Heart left ventricle (tissue), 16 donors: ENCODE data around the gene ITPR3. TPM values are rescaled to one million over a fixed set of nuclear protein-coding genes. Genes with fewer than 3 reads are reported as not detected.

Experiments
- ATAC-seq, 4 donors: fragments of 200-7000 bp; cut with Tn5 transposase; one replicate each; pipeline ENCODE4 v1.9.1; 2020 to 2022; ENCODE audit warnings: moderate library complexity in 4 of 4, mild to moderate bottlenecking in 3 of 4, moderate number of reproducible peaks in 1 of 4
- DNase-seq, 5 donors: peaks; one replicate each; pipeline ENCODE4 v3.0.0-alpha.2; 2020
- H3K27ac ChIP-seq, 12 donors: fragments of 200-600 bp; sonication (generic) in 4 of 12; one replicate each; pipeline versions ENCODE4 v1.5.0 to v1.8.0; 2016 to 2022; ENCODE audit warnings: mild to moderate bottlenecking in 2 of 12
- H3K27me3 ChIP-seq, 9 donors: fragments of 200-600 bp; sonication (generic) in 2 of 9; one replicate each; pipeline versions ENCODE4 v1.5.1 to v1.8.0; 2016 to 2022; ENCODE audit warnings: mild to moderate bottlenecking in 3 of 9
- H3K36me3 ChIP-seq, 9 donors: fragments of 200-600 bp; sonication (generic) in 2 of 9; one replicate each; pipeline versions ENCODE4 v1.5.0 to v1.8.0; 2018 to 2022; ENCODE audit warnings: mild to moderate bottlenecking in 2 of 9
- H3K4me1 ChIP-seq, 12 donors: fragments of 200-600 bp; sonication (generic) in 4 of 12; one replicate each; pipeline versions ENCODE4 v1.5.0 to v1.8.0; 2016 to 2022; ENCODE audit warnings: mild to moderate bottlenecking in 3 of 12
- H3K4me3 ChIP-seq, 12 donors: fragments of 200-600 bp; sonication (generic) in 4 of 12; one replicate each; pipeline versions ENCODE4 v1.5.0 to v1.8.0; 2017 to 2022; ENCODE audit warnings: mild to moderate bottlenecking in 9 of 12, moderate library complexity in 4 of 12
- H3K9me3 ChIP-seq, 12 donors: fragments of 200-600 bp; sonication (generic) in 4 of 12; one replicate each; pipeline versions ENCODE4 v1.5.0 to v1.8.0; 2016 to 2022; ENCODE audit warnings: mild to moderate bottlenecking in 1 of 12
- POLR2A ChIP-seq, 2 donors: fragments of 450-650 bp; IDR thresholded peaks; one replicate each; pipeline ENCODE4 v1.6.1; 2017; ENCODE audit warnings: antibody characterized with exemption in 2 of 2, mild to moderate bottlenecking in 2 of 2, moderate library complexity in 2 of 2
- WGBS, 4 donors: extraction: QIAGEN DNeasy Blood & Tissue Kit in 2 of 4; methylation state at CpG; one replicate each; pipeline versions ENCODE4 v1.1.5 to v1.1.7; 2013 to 2018; 5-methylcytosine and 5-hydroxymethylcytosine counted together
- intact Hi-C, 10 donors: fragments of 100-400 bp; cut with DNase I; formaldehyde crosslinking; loops; one replicate each; pipeline versions ENCODE4 v1.11.1 to v1.14.2; 2022
- polyA plus RNA-seq, 2 donors: library from polyadenylated mRNA; stranded (reverse); fragments of 200-250 nt; gene quantifications; one replicate each; pipeline ENCODE4 v1.2.3, GENCODE V29; 2013
- total RNA-seq, 9 donors: library from RNA; depleted of rRNA in 2 of 9; stranded (reverse); fragments of >200 nt in 2 of 9; fragmentation: NEBNext Ultra II Directional in 3 of 9; extraction: Animal tissue kit (Norgen Biotek cat#: 25700) in 3 of 9; gene quantifications; one replicate each; pipeline versions ENCODE4 v1.1.0 to v1.2.4, GENCODE V29; 2016 to 2023
- TF ChIP-seq, protein P1 (sequence below), 12 donors: fragments of 200-600 bp; sonication (generic) in 4 of 12; IDR thresholded peaks; one replicate each; pipeline versions ENCODE4 v1.5.0 to v1.8.0; 2018 to 2022; ENCODE audit warnings: antibody characterized with exemption in 12 of 12, mild to moderate bottlenecking in 5 of 12
- donor health status: ischemic (EF 13 %, LVEDD 7.1; RV severe dilation, severe dysfunction).
- donor health status: healthy with polysubstance abuse.
- donor health status: DM: no; HTN: yes; CAD: no.
- donor health status: DM: no; HTN: no; CAD: no.
- donor health status: ischemic (EF 25% LVEDD 6.9; RV normal size, moderate dysfunction).
- donor health status: ischemic (EF 25% LVEDD 5.7; RV mildly dilated, moderate dysfunction).
- donor health status: healthy.
- donor health status: DM: yes; HTN: yes; CAD: no.
- donor health status: ischemic (EF 35%, LVEDD 5.7; RV mildly dilated, moderate dysfunction).
- donor health status: nonischemic (EF 11% LVEDD 7.7; RV severe dilation, severe dysfunction).
- donor health status: DM: yes; HTN: yes; CAD: no.
- donor health status: PGD.
- donor health status: ischemic (EF 29% LVEDD 5.4; RV normal size, mild dysfunction).
- donor health status: nonischemic (EF 23%, LVEDD 6.1; RV moderate dilation, normal function).

Gene ITPR3
- total and polyA plus RNA-seq, 11 donors, result 4.8 to 33.5 (median 7.8) TPM

DNA sequence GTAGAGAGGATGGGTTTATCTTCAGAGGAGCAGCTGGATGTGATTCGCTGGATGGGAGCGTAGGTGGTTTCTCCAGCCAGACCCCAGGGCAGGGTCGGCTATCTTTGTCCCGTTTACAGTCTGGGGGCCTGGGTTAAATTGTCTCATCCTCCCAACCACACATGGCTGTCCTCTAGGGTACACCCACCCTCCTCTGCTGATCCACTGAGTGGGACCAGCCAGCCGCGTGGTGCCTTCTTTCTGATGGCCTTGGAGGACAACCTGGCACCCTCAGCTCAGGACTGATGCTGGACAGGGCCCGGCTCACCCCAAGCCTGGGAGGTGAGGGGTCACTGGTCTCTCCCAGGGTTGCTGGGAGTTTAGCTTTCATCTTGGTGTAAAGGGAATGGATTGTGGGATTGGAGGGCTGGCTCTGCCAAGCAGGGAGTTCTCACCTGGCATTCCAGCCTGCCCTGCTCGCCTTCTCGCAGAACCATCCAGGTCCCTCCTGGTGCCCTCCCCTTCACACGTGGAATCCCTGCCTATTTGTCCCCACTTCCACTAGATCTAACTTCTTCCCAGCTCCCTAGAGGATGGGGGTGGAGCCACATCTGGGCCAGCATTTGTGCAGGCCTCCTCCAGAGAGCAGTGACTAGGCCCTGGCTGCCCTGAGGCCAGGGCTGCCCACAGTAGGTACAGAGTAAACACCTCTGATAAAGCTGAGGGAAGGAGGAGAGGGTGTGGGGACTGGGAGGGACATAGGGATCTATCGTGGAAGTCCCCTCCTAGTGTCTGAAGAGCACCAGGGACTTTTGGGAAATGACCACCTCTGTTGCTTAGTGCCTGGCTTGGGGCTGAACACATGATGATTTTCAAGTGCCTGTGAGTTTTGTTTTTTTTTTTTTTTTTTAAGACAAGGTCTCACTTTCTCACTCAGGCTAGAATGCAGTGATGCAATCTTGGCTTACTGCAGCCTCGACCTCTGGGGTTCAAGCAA, 1.6 kb downstream of the ITPR3 start:
- H3K9me3 ChIP-seq, result no peaks in the 10 kb centered on the region
- ATAC-seq (peak in 2 of 4 donors; percentile 13 to 33), DNase-seq (no peak)
- 63 to 70% (median 65%) methylated on average over 11 to 12 of the region's 12 CpGs for WGBS, 4 donors
- peaks cover 0 to 8% (median 4%) of the 10 kb centered on the region in 9 donors for H3K27me3 ChIP-seq
- peak overlapping the region in 11 of 12 donors; percentile 63 to 86 (median 69) for H3K4me3 ChIP-seq
- intact Hi-C loops, result loop anchor here in 2 of 10 donors (5.0 kb wide), 1 partner anchor 35 kb away; no protein-coding TSS in a partner anchor
- H3K36me3 ChIP-seq, result peaks cover 0 to 5% (median 0%) of the 10 kb centered on the region in 9 donors
- peak overlapping the region in 11 of 12 donors; percentile 76 to 97 (median 90) for H3K27ac ChIP-seq
- TF ChIP-seq, protein P1, sequence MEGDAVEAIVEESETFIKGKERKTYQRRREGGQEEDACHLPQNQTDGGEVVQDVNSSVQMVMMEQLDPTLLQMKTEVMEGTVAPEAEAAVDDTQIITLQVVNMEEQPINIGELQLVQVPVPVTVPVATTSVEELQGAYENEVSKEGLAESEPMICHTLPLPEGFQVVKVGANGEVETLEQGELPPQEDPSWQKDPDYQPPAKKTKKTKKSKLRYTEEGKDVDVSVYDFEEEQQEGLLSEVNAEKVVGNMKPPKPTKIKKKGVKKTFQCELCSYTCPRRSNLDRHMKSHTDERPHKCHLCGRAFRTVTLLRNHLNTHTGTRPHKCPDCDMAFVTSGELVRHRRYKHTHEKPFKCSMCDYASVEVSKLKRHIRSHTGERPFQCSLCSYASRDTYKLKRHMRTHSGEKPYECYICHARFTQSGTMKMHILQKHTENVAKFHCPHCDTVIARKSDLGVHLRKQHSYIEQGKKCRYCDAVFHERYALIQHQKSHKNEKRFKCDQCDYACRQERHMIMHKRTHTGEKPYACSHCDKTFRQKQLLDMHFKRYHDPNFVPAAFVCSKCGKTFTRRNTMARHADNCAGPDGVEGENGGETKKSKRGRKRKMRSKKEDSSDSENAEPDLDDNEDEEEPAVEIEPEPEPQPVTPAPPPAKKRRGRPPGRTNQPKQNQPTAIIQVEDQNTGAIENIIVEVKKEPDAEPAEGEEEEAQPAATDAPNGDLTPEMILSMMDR (IDR thresholded peaks at IDR 0.05), result no peak
- TF ChIP-seq POLR2A (IDR thresholded peaks at IDR 0.05), result no peak
- H3K4me1 ChIP-seq, result peaks cover 0 to 47% (median 18%) of the 10 kb centered on the region in 12 donors

DNA sequence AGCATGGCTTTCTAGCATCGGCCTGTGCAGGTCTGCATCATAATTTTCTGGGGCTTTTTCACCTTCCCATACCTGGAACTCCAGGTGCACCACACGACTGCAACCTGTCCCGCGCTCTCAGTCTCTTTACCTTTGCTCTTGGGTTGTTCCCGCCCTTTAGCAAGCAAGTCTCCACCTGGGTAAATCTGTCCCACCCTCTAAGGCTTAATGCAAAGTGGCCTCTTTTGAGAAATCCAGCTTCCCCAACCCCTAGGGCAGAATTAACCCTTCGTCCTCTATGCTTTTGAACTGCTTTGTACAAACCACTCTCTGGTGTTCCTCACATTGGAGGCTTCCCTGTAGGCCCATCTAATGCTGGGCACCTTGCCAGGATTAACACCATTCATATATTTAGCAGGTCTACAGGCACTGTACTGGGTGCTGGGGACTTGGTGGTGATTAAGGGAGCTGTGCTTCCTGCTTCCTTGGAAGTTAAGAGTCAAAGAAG, 2.8 kb downstream of the ITPR3 start:
- Histone ChIP-seq H3K36me3 (peaks cover 0 to 5% (median 0%) of the 10 kb centered on the region in 9 donors), H3K27me3 (peaks cover 0 to 8% (median 4%) of the 10 kb centered on the region in 9 donors), H3K4me3 (no peak overlapping the region), H3K27ac (no peak overlapping the region), H3K9me3 (no peaks in the 10 kb centered on the region), H3K4me1 (peaks cover 0 to 49% (median 18%) of the 10 kb centered on the region in 12 donors)
- WGBS, 4 donors, result 85 to 94% (median 93%) methylated on average over 6 of the region's 6 CpGs
- TF ChIP-seq, protein P1 (IDR thresholded peaks at IDR 0.05), result no peak
- TF ChIP-seq POLR2A (IDR thresholded peaks at IDR 0.05), result no peak
- intact Hi-C loops, result loop anchor here in 2 of 10 donors (5.0 kb wide), 1 partner anchor 37 kb away; no protein-coding TSS in a partner anchor
- ATAC-seq, result no peak
- no peak for DNase-seq

DNA sequence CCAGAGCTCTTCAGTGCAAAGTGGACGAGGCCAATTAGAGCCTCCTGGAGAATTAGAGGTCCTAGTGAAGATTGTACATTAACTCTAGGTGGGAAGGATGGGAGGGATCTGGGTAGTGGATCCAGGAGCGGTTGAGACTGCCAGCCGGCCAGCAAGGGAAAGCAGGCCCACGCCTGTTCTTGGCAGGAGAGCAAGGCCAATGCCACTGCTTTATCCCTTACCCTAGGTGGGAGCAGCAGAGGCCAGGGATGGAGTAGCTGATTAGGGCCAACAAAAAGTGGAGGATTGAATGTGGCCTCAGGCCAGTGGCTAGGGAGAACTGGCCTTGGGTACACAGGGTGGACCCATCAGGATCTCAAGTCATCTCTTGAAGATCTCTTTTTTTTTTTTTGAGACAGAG, 3.7 kb downstream of the ITPR3 start:
- Histone ChIP-seq H3K4me1 (peaks cover 0 to 40% (median 10%) of the 10 kb centered on the region in 12 donors), H3K27ac (no peak overlapping the region), H3K27me3 (peaks cover 0 to 8% (median 4%) of the 10 kb centered on the region in 9 donors), H3K4me3 (no peak overlapping the region), H3K9me3 (no peaks in the 10 kb centered on the region), H3K36me3 (peaks cover 0 to 5% (median 0%) of the 10 kb centered on the region in 9 donors)
- no peak for ATAC-seq
- DNase-seq, result no peak
- WGBS, 4 donors, result 90 to 95% (median 92%) methylated on average over 4 of the region's 4 CpGs
- intact Hi-C loops, result loop anchor here in 2 of 10 donors (5.0 kb wide), 1 partner anchor 38 kb away; no protein-coding TSS in a partner anchor
- no peak for TF ChIP-seq POLR2A (IDR thresholded peaks at IDR 0.05)
- TF ChIP-seq, protein P1 (IDR thresholded peaks at IDR 0.05), result no peak

DNA sequence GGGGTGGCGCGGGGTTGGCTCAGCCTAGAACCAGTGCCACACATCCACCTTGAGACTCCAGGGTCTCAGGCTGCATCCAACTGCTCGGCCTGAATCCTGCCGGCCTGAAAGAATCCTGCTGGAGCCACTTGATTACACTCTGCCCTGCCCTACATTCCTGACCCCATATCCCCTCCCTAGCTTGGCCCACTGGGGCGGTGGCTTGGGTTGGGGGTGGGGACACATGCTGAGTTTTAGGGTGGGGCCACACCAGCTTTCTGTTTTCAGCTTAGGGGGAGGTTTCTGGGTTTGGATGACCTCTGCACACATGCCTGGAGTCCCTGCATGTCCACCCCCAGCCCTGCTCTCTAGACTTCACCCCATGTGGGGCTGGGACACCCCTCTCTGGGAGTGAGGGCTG, 6.8 kb downstream of the ITPR3 start:
- no peak for DNase-seq
- intact Hi-C loops, result no loop called here
- H3K27ac ChIP-seq, result no peak overlapping the region
- H3K27me3 ChIP-seq, result no peaks in the 10 kb centered on the region
- peaks cover 0 to 5% (median 0%) of the 10 kb centered on the region in 9 donors for H3K36me3 ChIP-seq
- H3K4me1 ChIP-seq, result peaks cover 0 to 28% (median 9%) of the 10 kb centered on the region in 12 donors
- peak in 2 of 4 donors; percentile 21 to 47 for ATAC-seq
- no peaks in the 10 kb centered on the region for H3K9me3 ChIP-seq
- H3K4me3 ChIP-seq, result no peak overlapping the region
- WGBS, 4 donors, result 65 to 74% (median 70%) methylated on average over 4 to 5 of the region's 5 CpGs
- no peak for TF ChIP-seq POLR2A (IDR thresholded peaks at IDR 0.05)
- TF ChIP-seq, protein P1 (IDR thresholded peaks at IDR 0.05), result no peak
